Measurements from ENCODE around the gene TRA2A. TPM values are rescaled to one million over a fixed set of nuclear protein-coding genes. Genes with fewer than 3 reads are reported as not detected.

TRA2A gene
- total RNA-seq, 4 donors from 2014 or later = 31.7 to 199 (median 111) TPM

- Histone ChIP-seq H3K36me3 (no peaks in the 10 kb centered on the region), H3K4me1 (peaks cover 0 to 4% (median 0%) of the 10 kb centered on the region in 4 donors), H3K4me3 (no peak overlapping the region), H3K27ac (no peak overlapping the region), H3K27me3 (no peaks in the 10 kb centered on the region), H3K9me3 (no peaks in the 10 kb centered on the region)
- in situ Hi-C loops (cut with MboI; ENCODE audit: low pct_ligation_motif_present in 1 of 4, low pct_unique_long_range_greater_than_20kb in 1 of 4, low sequenced_read_pairs in 3 of 4) = no loop called here
- intact Hi-C loops (cut with DNase I; ENCODE audit: low total_unique reads) = loop anchor here (10.0 kb wide), 1 partner anchor 55 kb away; the partner anchor contains the start of gene CCDC126
- TF ChIP-seq EP300 (IDR thresholded peaks at IDR 0.05; ENCODE audit: low read depth) (no peak), POLR2AphosphoS5 (IDR thresholded peaks at IDR 0.05) (no peak), CTCF (IDR thresholded peaks at IDR 0.05) (no peak), POLR2A (IDR thresholded peaks at IDR 0.05) (no peak)
- DNase-seq = no peak
- WGBS, 2 donors (ENCODE audit: low coverage in 1 of 2) = 39 to 50% methylated on average over 4 of the region's 4 CpGs
Measured at GRCh38 chr7:23539494-23539907, 7.7 kb upstream of the TRA2A start.

GRCh38 chr7:23538301-23538700, 6.5 kb upstream of the TRA2A start:
- Histone ChIP-seq H3K4me1 (peaks cover 0 to 4% (median 0%) of the 10 kb centered on the region in 4 donors), H3K9me3 (no peaks in the 10 kb centered on the region), H3K27me3 (no peaks in the 10 kb centered on the region), H3K36me3 (no peaks in the 10 kb centered on the region), H3K4me3 (no peak overlapping the region), H3K27ac (no peak overlapping the region)
- WGBS, 2 donors (ENCODE audit: low coverage in 1 of 2) = 93 to 100% methylated on average over 3 of the region's 3 CpGs
- in situ Hi-C loops (cut with MboI; ENCODE audit: low pct_ligation_motif_present in 1 of 4, low pct_unique_long_range_greater_than_20kb in 1 of 4, low sequenced_read_pairs in 3 of 4) = no loop called here
- no peak for DNase-seq
- intact Hi-C loops (cut with DNase I; ENCODE audit: low total_unique reads) = loop anchor here (10.0 kb wide), 1 partner anchor 56 kb away; the partner anchor contains the start of gene CCDC126
- no peak for TF ChIP-seq CTCF (IDR thresholded peaks at IDR 0.05)
- no peak for TF ChIP-seq POLR2A (IDR thresholded peaks at IDR 0.05)
- TF ChIP-seq POLR2AphosphoS5 (IDR thresholded peaks at IDR 0.05) = no peak
- TF ChIP-seq EP300 (IDR thresholded peaks at IDR 0.05; ENCODE audit: low read depth) = no peak

- Histone ChIP-seq H3K27ac (no peak overlapping the region), H3K36me3 (no peaks in the 10 kb centered on the region), H3K9me3 (no peaks in the 10 kb centered on the region), H3K4me3 (no peak overlapping the region), H3K27me3 (no peaks in the 10 kb centered on the region), H3K4me1 (peaks cover 11 to 26% (median 21%) of the 10 kb centered on the region in 4 donors)
- 95 to 100% methylated on average over 1 to 5 of the region's 5 CpGs for WGBS, 2 donors (ENCODE audit: low coverage in 1 of 2)
- no peak for DNase-seq
- no peak for TF ChIP-seq EP300 (IDR thresholded peaks at IDR 0.05; ENCODE audit: low read depth)
- TF ChIP-seq POLR2AphosphoS5 (IDR thresholded peaks at IDR 0.05) = no peak
- TF ChIP-seq CTCF (IDR thresholded peaks at IDR 0.05) = no peak
- TF ChIP-seq POLR2A (IDR thresholded peaks at IDR 0.05) = no peak
- intact Hi-C loops (cut with DNase I; ENCODE audit: low total_unique reads) = loop anchor here (10.0 kb wide), 1 partner anchor 62 kb away; the partner anchor contains the start of gene CCDC126
- in situ Hi-C loops (cut with MboI; ENCODE audit: low pct_ligation_motif_present in 1 of 4, low pct_unique_long_range_greater_than_20kb in 1 of 4, low sequenced_read_pairs in 3 of 4) = no loop called here
Measured at GRCh38 chr7:23533238-23533604, 1.4 kb upstream of the TRA2A start.

- H3K4me3 ChIP-seq = peak overlapping the region in 2 of 4 donors; percentile 84 to 90
Measured at GRCh38 chr7:23532490-23533237, 883 bp upstream of the TRA2A start.

More at GRCh38 chr7:23532490-23533237, 883 bp upstream of the TRA2A start:
- no peaks in the 10 kb centered on the region for H3K27me3 ChIP-seq
- no peaks in the 10 kb centered on the region for H3K36me3 ChIP-seq
- intact Hi-C loops (cut with DNase I; ENCODE audit: low total_unique reads) (loop anchor here (10.0 kb wide), 1 partner anchor 62 kb away; the partner anchor contains the start of gene CCDC126), in situ Hi-C loops (cut with MboI; ENCODE audit: low pct_ligation_motif_present in 1 of 4, low pct_unique_long_range_greater_than_20kb in 1 of 4, low sequenced_read_pairs in 3 of 4) (no loop called here)
- TF ChIP-seq EP300 (IDR thresholded peaks at IDR 0.05; ENCODE audit: low read depth) (no peak), POLR2A (IDR thresholded peaks at IDR 0.05) (no peak), CTCF (IDR thresholded peaks at IDR 0.05) (no peak), POLR2AphosphoS5 (IDR thresholded peaks at IDR 0.05) (no peak)
- no peak for DNase-seq
- H3K9me3 ChIP-seq = no peaks in the 10 kb centered on the region
- peaks cover 11 to 32% (median 26%) of the 10 kb centered on the region in 4 donors for H3K4me1 ChIP-seq
- H3K27ac ChIP-seq = peak overlapping the region; percentile 94 to 97 (median 96)
- WGBS, 2 donors (ENCODE audit: low coverage in 1 of 2) = 88 to 93% methylated on average over 10 to 23 of the region's 23 CpGs
